Epithelial cell of proximal tubule (primary cell): ENCODE results near the gene CDC42BPA. TPM values are rescaled to one million over a fixed set of nuclear protein-coding genes. Genes with fewer than 3 reads are reported as not detected.
"Not testable (repeated sequence)": the region's sequence is repeated elsewhere in the genome, so short reads cannot be mapped to it uniquely, and the experiment has no call there.

Source experiments
- DNase-seq: peaks from one replicate; pipeline ENCODE4 v3.0.0-alpha.2; 2011; ENCODE audit warnings: low read depth
- H3K4me3 ChIP-seq: 2 replicates; pipeline ENCODE4 v1.5.1; 2011; ENCODE audit warnings: low read depth, mild to moderate bottlenecking, low read length
- CTCF ChIP-seq: conservative IDR thresholded peaks from 2 replicates; pipeline ENCODE4 v1.5.1; 2012; ENCODE audit warnings: low read depth, mild to moderate bottlenecking, low read length
- total RNA-seq: library from RNA; depleted of rRNA; stranded (reverse); fragments of >200 nt; gene quantifications from 2 replicates; pipeline ENCODE4 v1.2.3, GENCODE V29; 2015

The CDC42BPA gene
- total RNA-seq, 1 donor from 2014 or later = 15.6 TPM

- no peak overlapping the region for H3K4me3 ChIP-seq
- no peak for DNase-seq
- TF ChIP-seq CTCF = no peak
These were observed 39.6 kb upstream of the CDC42BPA start for GRCh38 chr1:227357927-227358302.

DNA sequence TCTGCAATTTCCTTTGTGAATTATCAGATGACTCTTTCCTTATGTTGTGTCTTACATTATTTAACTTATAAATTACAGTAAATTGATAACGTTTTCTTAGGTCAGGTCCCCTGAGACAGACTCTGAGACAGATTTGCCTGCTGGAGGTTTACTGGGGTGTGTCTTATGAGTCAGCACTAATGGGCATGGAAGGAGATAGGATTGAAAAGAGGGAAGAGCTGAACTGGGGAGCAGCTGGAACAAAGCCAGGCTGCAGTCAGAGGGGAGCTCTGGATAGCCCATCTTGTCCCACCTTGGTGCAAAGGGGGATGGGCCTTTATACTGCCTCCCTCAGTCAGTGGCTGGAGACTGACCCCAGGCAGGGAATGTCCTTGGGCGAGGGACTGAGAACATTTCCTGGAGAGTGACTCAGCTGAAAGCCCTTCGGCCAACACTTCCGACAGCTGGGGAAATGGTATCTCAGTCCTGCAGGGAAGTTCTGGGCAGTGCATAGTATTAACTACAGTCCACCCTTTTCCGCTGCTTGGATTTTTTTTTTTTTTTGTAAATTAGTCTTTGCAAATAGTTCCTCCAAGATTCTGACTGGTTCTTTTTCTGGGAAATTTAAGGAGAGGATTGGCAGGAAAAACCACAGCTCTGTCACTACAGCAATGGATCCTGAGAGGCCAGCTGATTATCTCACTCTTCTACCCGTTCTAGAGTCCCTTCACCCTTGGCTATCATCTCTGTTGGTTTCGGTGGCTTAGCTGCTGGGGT is 39.1 kb upstream of the CDC42BPA start:
- TF ChIP-seq CTCF = no peak

GRCh38 chr1:227356620-227357146 is 38.4 kb upstream of the CDC42BPA start:
- H3K4me3 ChIP-seq = no peak overlapping the region
- DNase-seq = no peak
- TF ChIP-seq CTCF = no peak

More for the DNA sequence above, 39.1 kb upstream of the CDC42BPA start:
- H3K4me3 ChIP-seq = peak overlapping the region; percentile 7
- peak; percentile 53 for DNase-seq

- no peak for DNase-seq
- TF ChIP-seq CTCF = no peak
- H3K4me3 ChIP-seq = no peak overlapping the region
These were observed 37.4 kb upstream of the CDC42BPA start for GRCh38 chr1:227355542-227356245.

GRCh38 chr1:227353186-227353585 is 34.9 kb upstream of the CDC42BPA start:
- H3K4me3 ChIP-seq = no peak overlapping the region
- no peak for DNase-seq
- TF ChIP-seq CTCF = no peak

GRCh38 chr1:227352164-227352563 is 33.9 kb upstream of the CDC42BPA start:
- H3K4me3 ChIP-seq, DNase-seq: not testable (repeated sequence)

- no peak overlapping the region for H3K4me3 ChIP-seq
- no peak for DNase-seq
- TF ChIP-seq CTCF = no peak
These were observed 33.2 kb upstream of the CDC42BPA start for GRCh38 chr1:227351443-227351842.
